Ishikawa (cell line): ENCODE data around the gene ZKSCAN5.

ENCODE experiments used
- CEBPB ChIP-seq: IDR thresholded peaks from 2 replicates; pipeline ENCODE4 v1.6.1; 2012
- CREB1 ChIP-seq: IDR thresholded peaks from 2 replicates; pipeline ENCODE4 v1.6.1; 2012; ENCODE audit warnings: low read depth
- EGR1 ChIP-seq: IDR thresholded peaks from 2 replicates; pipeline ENCODE4 v1.6.1; 2012
- NFIC ChIP-seq: IDR thresholded peaks from 2 replicates; pipeline ENCODE4 v1.6.1; 2012
- RAD21 ChIP-seq: IDR thresholded peaks from 2 replicates; pipeline ENCODE4 v1.6.1; 2012; ENCODE audit warnings: low read depth
- TAF1 ChIP-seq: IDR thresholded peaks from 2 replicates; pipeline ENCODE4 v1.6.1; 2012; ENCODE audit warnings: low read depth, mild to moderate bottlenecking
- TCF12 ChIP-seq: IDR thresholded peaks from 2 replicates; pipeline ENCODE4 v1.6.1; 2012; ENCODE audit warnings: low read depth
- TEAD4 ChIP-seq: IDR thresholded peaks from 2 replicates; pipeline ENCODE4 v1.6.1; 2012
- YY1 ChIP-seq: IDR thresholded peaks from 2 replicates; pipeline ENCODE4 v1.6.1; 2012; ENCODE audit warnings: low read depth
- ZBTB7A ChIP-seq: IDR thresholded peaks from 2 replicates; pipeline ENCODE4 v1.6.1; 2012; ENCODE audit warnings: low read depth
- TF ChIP-seq, protein P1 (sequence below): IDR thresholded peaks from 2 replicates; pipeline ENCODE4 v1.6.1; 2012
- TF ChIP-seq, protein P2 (sequence below): IDR thresholded peaks from 2 replicates; pipeline ENCODE4 v1.6.1; 2012; ENCODE audit warnings: low read depth, mild to moderate bottlenecking

DNA sequence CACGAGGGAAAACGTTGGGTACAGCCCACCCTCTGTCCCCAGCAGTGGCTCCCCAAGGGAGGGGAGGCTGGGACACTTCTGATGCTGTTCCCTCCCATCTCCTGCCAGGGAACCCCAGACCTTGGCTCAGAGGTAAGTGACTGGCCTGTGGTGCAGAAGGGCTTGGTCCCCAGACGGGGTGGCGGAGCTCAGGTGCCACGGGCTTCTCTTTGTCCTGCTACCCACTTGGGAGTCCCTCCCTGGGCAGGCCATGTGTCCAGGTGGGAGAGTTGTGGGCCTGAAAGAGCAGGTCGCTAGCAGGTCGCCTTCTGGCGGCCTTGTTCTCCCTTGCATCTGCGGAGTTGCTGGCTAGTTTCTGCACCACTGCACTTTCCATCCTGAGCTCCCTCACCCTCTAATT, 48.6 kb upstream of the ZKSCAN5 start:
- TF ChIP-seq, protein P1, sequence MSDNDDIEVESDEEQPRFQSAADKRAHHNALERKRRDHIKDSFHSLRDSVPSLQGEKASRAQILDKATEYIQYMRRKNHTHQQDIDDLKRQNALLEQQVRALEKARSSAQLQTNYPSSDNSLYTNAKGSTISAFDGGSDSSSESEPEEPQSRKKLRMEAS = no peak
- TF ChIP-seq YY1 = no peak
- no peak for TF ChIP-seq CREB1
- TF ChIP-seq TAF1 = no peak
- no peak for TF ChIP-seq CEBPB
- no peak for TF ChIP-seq ZBTB7A
- no peak for TF ChIP-seq TCF12
- TF ChIP-seq, protein P2, sequence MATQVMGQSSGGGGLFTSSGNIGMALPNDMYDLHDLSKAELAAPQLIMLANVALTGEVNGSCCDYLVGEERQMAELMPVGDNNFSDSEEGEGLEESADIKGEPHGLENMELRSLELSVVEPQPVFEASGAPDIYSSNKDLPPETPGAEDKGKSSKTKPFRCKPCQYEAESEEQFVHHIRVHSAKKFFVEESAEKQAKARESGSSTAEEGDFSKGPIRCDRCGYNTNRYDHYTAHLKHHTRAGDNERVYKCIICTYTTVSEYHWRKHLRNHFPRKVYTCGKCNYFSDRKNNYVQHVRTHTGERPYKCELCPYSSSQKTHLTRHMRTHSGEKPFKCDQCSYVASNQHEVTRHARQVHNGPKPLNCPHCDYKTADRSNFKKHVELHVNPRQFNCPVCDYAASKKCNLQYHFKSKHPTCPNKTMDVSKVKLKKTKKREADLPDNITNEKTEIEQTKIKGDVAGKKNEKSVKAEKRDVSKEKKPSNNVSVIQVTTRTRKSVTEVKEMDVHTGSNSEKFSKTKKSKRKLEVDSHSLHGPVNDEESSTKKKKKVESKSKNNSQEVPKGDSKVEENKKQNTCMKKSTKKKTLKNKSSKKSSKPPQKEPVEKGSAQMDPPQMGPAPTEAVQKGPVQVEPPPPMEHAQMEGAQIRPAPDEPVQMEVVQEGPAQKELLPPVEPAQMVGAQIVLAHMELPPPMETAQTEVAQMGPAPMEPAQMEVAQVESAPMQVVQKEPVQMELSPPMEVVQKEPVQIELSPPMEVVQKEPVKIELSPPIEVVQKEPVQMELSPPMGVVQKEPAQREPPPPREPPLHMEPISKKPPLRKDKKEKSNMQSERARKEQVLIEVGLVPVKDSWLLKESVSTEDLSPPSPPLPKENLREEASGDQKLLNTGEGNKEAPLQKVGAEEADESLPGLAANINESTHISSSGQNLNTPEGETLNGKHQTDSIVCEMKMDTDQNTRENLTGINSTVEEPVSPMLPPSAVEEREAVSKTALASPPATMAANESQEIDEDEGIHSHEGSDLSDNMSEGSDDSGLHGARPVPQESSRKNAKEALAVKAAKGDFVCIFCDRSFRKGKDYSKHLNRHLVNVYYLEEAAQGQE = no peak
- TF ChIP-seq RAD21 = no peak
- no peak for TF ChIP-seq TEAD4
- no peak for TF ChIP-seq EGR1
- TF ChIP-seq NFIC = no peak
